Measurements from ENCODE around the gene SERTAD4.
"Not testable (repeated sequence)": the region's sequence is repeated elsewhere in the genome, so short reads cannot be mapped to it uniquely, and the experiment has no call there.

SERTAD4 gene

DNA sequence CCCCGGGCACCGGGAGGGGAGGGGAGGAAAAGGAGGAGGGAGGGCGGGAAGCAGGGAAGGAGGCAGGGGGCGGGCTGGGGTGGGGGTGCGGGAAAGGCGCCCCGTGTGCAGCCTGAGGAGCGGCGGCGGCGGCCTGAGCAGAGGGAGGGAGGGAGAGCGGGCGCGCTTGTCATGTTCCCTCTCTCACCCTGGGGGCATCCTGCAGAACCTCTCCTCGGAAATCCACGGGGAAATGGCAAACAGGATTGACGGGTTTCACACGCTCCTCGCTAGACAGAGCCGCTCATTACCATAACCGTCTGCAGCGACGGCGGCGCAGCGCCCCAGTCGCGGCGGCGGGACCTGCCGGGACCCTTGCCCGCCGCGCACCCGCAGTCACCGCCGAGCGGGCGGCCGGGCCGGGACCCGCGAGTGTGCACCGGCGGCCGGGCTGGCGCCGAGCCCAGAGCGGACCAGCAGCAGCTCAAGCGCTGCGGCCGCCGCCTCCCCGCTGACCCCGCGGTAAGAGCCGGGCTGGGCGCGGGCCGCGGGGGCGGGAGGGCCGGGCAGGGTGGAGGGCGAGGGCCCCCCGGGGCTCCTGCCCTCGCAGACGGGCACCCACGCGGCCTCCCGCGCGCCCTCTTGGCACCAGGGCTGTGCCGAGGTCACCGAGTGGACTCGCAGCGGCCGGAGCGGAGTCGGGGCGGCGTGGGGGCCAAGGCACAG lies at the start of gene SERTAD4:
SERTAD4 (plus strand) TSS at position 286 of the 705 bp plus-strand sequence. CDS start 5,165 bp downstream, outside the sequence.
- DNase-seq = no peak

DNA sequence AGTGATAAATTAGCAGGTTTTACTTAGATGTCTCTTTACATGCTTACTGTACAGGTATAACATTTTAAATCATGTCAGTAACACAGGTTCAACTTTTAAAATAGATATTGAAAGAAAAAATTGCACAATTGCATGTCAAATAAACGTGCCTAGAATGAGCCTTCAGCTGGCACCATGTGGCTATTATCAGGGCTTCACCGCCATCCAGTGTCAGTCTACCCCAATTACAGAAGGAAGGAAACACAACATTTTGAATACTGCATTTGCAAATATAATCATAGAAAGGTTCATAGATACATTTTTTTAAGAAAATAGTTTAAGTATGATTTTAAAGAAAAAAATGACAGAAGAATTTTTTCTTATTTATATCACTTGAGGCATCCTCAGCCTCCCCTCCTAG lies 47.5 kb upstream of the SERTAD4 start:
- no peak for DNase-seq

DNA sequence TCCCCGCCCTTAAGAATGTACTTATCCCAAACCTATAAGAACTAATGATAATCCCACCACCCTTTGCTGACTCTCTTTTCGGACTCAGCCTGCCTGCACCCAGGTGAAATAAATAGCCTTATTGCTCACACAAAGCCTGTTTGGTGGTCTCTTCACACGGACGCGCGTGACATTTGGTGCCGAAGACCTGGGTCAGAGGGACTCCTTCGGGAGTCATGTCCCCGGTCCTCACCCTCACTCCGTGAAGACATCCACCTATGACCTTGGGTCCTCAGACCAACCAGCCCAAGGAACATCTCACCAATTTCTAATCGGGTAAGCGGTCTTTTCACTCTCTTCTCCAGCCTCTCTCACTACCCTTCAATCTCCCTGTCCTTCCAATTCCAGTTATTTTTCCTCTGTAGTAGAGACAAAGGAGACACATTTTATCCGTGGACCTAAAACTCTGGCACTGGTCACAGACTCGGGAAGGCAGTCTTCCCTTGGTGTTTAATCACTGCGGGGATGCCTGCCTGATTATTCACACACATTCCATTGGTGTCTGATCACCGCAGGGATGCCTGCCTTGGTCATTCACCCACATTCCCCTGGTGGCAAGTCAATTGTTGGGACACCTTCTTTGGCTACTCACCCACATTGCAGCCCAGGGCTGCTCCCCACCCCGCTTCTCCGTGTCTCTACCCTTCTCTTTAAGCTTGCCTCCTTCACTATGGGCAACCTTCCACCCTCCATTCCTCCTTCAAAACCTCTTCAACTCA lies 44.6 kb upstream of the SERTAD4 start:
- DNase-seq = not testable (repeated sequence)

DNA sequence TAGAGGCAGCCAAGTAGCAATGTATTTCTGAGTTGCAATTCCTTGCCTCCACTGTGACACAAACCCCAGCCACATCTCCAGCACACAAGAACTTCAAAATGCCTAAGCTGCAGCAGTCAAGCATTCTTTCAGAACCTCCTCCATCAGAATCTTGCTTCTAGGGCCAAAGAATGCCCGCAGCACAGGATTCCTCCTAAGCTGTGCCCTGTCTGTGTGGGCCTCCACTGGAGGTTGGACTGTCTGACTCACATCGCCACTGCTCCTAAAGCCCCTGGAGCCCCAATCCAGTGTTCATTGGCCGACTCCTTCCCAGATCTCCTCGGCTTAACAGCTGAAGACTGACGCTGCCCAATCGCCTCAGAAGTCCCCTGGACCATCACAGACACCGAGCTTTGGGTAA lies 43.2 kb upstream of the SERTAD4 start:
- DNase-seq = no peak

DNA sequence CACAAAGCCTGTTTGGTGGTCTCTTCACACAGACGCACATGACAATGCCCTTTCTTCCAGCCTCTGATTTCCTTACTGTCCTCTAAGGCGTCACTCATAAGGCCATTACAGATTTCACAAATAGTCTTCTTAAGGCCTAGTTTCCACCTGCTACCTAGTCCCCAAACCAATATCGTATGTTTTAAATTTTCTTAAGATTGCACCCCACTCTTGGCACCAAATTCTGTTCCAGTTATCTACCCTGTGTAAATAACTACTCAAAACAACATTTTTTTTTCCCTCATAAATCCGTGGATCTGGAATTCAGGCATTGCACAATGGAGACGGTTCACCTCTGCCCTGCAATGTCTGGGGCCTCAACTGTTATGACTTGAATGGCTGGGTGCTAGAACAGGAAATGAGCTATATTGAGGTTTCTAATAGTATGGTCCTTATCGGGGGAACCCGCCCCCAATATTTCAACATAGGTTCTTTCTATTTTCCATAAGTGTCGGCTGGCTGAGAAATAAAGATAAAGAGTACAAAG lies 36.9 kb upstream of the SERTAD4 start:
- DNase-seq = no peak

DNA sequence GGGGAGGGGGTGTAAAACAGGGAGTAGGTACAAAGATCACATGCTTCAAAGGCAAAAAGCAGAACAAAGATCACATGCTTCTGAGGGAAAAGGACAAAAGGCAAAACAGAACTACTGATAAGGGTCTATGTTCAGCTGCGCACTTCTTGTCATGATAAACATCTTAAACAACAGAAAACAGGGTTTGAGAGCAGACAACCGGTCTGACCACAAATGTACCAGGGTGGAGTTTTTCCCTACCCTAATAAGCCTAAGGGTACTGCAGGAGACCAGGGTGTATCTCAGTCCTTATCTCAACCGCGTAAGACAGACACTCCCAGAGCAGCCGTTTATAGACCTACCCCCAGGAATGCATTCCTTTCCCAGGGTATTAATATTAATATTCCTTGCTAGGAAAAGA lies 36.3 kb upstream of the SERTAD4 start:
- not testable (repeated sequence) for DNase-seq

DNA sequence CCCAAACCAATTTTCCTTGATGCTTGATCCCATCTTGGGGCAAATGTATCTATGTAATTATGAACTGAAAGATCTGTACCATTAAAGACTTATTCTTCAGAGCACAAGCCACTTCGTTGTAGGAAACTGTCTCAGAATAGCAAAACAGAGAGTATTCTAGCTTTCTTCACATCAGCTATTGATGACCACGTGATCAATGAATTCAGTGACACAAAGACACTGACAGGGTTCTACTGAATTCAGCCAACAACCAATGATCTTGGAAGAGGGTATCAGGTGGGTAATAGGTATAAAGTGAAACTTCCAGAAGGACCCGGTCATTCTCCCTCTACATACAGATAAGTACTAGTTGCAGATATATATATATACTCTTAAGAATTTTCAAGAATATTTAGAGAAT lies 33.8 kb upstream of the SERTAD4 start:
- no peak for DNase-seq

DNA sequence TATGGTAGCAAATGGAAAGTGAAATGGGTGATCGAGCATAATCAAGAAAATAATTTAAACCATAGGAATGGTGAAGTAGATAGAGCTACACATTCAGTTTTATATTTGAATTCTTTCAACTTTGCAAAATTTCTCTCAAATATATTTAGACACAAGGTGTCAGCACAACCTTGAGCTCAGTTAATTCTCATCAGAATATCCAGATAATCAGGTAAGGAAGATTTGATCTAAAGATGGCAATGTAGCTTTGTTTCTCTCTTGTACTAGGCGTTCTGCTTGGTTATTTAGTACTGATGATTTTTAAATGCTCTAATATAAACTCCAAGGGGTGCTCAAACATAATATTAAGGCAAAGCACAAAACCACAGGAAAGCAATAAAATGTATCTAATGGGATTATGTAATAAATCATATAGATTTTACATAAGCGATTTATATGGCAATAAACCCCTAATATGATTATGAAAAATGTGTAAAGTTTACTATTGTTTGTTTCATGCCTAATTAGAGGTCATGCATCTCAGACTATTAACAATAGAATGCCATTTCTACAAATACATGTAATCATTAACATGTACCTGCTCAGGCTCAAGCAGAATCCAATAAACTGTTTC lies 32.4 kb upstream of the SERTAD4 start:
- DNase-seq = no peak

DNA sequence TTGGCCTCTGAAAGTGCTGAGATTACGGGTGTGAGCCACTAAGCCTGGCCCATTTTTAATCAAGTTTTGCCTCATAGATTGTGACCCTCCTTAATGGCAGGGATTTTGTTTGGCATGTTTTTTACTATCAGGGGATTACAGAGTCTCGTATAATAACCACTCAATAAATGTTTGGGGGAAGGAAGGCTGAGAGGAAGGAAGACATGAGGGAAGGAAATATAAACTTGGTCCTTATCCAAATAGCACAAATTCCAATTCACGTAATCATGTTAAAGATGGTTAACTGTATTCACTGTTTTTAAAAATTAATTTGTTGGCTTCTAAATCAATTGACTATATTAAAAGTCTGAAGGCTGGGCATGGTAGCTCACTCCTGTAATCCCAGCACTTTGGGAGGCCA lies 30.9 kb upstream of the SERTAD4 start:
- DNase-seq = no peak

DNA sequence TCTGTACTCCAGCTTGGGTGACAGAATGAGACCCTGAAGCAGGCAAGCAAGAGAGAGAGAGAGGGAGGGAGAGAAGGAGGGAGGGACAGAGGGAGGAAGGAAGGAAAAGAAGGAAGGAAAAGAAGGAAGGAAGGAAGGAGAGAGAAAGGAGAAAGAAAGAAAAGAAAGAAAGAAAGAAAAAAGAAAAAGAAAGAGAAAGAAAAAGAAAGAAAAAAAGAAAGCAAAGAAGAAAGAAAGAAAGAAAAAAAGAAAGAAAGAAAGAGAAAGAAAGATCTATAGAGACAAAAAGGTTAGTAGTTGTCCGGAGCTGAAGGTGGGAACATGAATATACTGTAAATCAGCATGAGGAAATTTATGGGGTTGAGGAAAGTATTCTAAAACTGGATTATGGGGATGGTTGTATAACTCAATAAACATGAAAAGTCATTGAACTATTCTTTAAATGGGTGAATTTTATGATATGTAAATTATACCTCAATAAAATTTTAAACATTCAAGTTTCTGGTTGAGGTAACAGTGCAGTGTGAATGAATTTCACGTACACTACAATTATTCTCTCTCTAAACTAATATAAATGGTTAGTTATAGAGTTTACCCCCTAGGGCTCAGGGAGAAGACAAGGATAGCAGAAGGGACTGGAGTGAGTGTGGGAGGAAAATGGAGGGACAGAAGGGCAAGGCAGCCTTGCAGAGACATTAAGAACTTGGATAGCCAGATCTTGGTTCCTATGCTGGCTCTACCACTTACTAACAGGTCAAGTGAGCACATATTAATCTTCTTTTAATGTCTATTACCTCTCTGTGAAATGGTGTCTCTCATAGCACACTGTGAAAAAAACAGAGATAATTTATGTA lies 24.8 kb upstream of the SERTAD4 start:
- no peak for DNase-seq

DNA sequence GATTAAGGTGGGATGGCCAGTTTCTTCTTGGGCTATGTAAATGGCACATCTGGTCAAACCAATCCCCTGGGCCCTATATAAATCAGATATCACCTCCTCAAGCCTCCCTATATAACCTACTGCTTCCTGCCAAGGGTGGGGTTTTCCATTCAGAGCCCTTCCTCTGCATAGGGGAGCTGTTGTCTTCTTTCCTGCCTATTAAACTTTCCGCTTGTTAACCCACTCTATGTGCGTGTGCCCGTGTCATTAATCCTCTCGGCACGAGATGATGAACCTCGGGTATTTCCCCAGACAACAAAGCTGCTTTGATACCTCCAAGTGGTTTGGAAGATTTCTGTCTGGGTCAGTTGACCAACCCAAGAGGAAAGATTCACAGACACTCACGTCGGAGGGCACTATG lies 19.3 kb upstream of the SERTAD4 start:
- DNase-seq = no peak

DNA sequence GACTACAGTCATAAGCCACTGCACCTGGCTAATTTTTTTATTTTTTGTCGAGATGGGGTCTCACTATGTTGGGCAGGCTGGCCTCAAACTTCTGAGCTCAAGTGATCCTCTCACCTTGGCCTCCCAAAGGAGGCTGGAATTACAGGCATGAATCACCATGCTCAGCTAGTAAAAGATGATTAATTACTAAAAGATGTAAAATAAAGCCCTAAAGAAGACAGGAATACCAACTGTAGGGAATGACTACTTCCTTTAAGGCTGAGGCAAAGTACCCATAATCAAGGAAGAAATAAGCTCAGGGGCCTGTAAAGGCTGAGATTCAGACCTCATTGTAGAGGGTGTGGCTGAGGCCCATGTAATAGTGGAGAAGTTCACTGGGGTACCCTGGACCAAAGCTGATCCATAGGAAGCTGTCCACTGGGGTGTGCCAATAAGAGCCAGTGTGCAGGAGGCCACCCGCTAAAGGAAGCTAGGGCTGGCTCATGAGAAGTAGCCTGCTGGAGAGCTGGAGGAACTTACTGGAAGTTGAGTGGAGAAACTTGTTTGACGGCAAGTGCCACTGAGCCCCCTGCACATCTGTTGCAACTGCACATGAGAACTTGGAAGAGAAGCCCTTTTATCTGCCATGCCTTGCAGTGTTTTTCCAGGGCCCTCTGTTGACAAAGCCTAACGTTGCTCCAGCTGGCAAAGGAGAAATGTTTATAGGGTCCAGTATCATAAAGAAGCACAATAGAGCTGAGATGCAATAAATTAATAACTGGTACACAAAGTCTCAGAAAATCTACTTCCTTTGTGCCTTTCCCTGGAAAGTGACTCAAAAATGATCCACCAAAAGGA lies 17.8 kb upstream of the SERTAD4 start:
- DNase-seq = no peak

DNA sequence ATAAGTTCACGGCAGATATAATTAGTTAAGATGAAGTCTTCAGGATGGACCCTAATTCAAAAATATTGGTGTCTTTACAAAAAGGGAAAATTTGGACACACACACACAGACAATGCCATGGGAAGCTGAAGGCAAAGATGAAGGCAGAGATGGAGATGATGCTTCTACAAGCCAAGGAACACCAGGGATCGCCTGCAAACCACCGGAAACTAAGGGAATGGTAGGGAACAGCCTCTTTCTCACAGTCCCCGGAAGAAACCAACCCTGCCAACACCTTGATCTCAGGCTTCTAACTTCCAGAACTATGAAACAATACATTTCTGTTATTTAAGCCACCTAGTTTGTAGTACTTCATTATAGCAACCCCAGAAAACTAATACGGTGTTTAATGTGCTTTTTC lies 15.1 kb upstream of the SERTAD4 start:
- no peak for DNase-seq

DNA sequence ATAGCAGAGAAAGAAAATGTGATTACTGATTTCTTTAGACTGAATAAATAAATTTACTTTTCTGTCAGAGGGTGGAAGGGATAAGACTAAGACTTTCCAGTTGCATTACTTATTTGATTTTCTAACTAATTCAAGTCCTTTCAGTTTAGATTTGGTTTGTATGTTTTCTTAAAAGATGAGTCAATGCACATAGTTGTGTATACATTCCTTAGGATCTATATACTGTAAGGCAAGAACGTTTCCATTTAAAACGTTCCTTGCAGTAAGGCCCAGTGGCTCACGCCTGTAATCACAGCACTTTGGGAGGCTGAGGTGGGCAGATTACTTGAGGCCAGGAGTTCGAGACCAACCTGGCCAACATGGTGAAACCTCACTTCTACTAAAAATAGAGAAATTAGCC lies 14.5 kb upstream of the SERTAD4 start:
- DNase-seq = no peak

DNA sequence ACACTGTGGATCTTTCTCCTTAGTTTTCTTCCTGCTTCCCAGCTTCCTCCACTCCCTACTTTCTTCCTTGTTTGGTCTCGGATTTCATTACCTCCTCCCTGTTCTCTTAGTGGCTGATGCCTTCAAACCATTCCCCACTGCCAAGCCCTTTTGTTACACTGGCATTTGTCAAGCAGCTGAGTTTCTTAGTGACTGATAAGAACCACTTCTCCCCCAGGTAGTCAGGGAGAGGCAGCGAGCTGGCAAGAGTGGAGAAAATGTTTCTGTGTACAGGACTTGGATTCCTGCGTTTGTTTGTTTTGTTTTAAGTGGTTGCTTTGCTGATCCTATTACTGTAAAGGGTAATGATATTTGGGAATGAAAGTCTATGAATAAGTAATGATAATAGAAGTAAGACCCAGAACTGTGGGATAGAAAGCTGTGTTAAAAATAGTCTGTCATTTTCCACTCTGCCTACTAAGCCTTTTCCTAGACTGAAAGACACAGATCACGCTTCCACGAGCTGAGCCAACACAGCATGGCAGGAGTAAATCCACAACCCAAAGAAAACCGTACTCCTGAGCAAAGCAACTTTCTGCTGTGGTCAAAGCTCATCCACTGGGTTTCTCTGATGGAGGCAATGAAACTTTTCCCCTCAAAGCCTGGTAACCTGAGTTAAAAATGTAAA lies 10.1 kb upstream of the SERTAD4 start:
- DNase-seq = no peak

DNA sequence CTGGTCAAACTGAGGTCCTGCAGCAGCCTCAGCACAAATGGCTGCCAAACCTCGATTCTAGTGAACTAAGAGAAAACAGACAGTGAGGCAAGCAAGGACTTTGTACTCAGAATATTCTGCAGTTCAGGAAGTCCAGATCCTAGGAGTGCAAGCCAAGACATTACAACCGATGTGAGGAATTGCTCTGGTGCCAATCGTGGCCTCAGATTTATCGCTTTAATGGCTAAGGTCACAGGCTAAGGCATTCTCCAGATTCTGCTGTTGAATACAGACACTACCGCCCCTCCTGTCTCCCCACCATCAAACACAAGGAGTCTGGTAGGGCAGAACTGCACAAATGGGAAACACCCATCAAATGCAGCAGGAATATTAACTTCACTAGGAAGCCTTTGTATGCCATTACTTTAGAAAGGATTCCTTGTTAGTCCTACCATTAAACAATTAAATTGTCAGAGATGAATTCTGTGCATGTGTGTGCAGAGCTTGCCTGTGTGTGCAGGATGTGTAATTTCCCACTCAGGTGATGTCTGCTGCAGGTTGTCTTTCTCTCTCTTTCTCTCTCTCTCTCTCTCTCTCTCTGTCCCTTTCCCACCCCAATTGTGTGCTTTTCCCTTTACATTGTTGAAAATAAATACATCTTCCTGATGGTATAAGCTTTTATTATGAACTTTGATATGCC lies 9.2 kb upstream of the SERTAD4 start:
- DNase-seq = no peak

DNA sequence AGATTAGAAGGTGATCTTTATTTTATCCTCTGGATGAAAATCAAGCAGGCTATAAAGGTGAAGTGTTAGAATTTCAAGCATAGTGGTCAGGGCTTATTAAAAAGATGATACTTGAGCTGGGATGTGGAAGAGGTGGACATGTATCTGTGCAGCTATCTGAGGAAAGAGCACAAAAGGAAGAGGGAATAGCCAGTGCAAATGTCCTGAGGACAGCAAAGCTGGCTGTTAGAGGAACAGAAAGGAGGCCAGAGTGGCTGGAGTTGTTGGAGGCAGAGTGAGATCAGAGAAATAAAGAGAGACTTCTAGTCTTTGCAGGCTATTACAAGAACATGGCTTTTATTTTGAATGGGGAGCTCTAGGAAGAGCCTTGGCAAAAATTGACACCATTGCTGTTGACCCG lies 4.4 kb upstream of the SERTAD4 start:
- DNase-seq = no peak

DNA sequence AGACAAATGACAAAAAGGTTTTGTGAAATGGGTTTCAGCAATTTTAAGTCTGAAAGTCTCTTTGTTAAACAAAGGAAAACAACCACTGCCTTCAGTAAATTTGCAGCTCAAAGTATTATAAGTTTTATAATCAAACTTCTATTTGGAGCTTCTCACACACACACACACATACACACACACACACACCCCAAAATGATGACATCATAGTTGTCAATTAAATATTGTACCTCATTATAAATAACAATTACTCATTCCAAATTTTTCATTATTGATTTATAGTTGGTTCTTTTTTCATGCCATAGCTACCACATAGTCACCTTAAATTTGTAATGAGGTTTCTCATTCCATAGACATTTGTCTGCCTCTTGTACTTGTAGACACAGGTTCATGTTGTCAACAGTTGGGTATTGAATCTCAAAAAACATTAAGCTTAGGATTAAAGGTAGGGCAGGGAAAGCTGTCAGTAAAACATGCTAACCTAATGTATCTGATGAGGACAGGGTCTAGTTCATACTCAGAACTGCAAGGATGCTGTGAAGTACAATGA lies 2.4 kb upstream of the SERTAD4 start:
- no peak for DNase-seq

DNA sequence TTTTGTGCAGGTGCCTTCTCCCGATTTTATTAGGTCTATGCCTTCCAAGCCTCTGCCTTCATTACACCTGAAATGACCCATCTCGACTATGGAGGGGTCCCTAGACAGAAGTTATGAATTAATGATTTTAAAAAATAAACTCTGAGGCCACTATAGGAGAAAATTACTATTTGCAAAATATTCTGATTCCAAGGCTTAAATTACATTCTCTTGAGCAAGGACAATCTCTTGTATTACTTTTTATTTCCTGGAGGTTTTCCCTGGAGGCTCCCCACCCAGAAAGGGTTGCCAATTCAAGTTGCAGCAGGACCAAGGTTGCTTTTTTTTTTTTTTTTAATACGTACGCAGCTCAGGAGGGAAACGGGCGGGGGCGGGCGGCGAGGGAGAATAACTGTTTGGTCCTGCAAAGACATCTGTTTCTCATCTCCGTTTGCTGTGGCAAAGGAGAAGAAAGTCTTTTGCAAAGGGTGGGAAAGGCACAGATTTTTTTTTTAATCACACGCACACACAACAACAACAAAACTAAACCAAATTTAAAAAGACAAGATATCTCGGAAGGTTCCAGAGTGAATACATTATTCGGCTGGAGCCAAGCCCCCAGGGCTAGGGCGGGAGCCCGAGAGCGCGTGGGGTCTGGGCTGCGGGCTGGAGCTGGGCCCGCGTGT lies 618 bp upstream of the SERTAD4 start:
- DNase-seq = no peak

DNA sequence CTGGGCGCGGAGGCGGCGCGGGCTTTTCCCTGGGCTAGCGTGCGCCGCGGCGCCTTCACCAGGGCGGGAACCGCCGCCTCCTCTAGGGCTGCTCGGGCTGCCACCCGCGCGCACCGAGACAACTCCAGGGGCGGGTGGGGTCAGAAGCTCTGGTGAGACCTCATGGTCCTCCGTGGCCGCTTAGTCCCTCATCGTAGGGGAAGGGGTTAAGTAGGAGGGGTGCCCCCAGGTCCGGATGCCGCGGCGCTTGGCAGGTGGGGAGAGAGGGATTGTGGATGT lies 559 bp downstream of the SERTAD4 start:
- DNase-seq = no peak

Measured in hematopoietic multipotent progenitor cell treated with erythropoietin and hydrocortisone succinate and interleukin-3 and kit ligand, for 6 days (in vitro differentiated cells).